NCI-H2029 treated with DMSO at 0.1 percent for 48 hours (cell line): Measurements from ENCODE around the gene GDI2.
A peak's percentile ranks its signal among the peaks of the same experiment; 100 is the strongest.
"Not testable (repeated sequence)": the region's sequence is repeated elsewhere in the genome, so short reads cannot be mapped to it uniquely, and the experiment has no call there.

ENCODE experiments used
- DNase-seq: peaks from one replicate; lab custom pipeline; 2025; lab: John Stamatoyannopoulos, UW

GDI2 gene

DNA sequence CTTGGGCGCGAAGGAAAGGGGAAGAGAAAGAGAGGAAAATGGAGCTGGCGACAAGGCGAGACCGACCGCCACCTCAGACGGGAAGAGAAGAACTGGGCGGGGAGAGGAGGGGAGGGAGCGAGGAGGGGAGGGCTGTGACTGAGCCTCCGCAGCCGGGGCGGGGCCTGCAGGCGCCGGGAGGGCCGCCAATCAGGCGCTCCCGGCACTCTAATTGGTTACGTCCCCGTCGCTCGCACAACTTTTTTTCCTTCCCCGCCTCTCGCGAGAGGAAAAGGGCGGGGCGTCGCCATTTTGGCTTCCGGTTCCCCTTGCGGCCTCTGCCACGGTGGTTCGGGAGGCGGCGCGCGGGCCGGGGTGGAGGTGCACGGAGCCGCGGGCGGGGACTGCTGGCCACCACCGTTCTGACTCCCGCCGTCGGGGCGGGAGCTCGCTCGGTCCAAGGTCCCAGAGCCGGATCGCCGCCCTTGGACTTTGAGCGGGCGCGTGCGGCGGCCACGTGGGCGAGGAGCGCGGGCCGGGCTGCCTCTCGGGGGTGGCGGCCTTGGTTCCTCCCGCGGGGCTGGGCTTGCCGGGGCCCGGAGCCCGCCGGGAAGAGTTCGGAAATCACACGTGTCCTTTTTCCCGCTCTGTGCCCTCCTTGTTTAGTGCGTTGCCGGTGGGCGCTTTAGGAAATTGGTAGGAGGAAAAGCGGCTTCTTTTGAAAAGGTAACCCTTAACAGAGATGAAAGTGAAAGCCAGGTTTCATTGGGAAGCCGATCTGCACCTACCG is at the start of gene GDI2:
Gene GDI2 (minus strand): TSS at position 94 of the 769 bp plus-strand sequence. CDS start 176 bp downstream, outside the sequence.
- peak; percentile 29 for DNase-seq

DNA sequence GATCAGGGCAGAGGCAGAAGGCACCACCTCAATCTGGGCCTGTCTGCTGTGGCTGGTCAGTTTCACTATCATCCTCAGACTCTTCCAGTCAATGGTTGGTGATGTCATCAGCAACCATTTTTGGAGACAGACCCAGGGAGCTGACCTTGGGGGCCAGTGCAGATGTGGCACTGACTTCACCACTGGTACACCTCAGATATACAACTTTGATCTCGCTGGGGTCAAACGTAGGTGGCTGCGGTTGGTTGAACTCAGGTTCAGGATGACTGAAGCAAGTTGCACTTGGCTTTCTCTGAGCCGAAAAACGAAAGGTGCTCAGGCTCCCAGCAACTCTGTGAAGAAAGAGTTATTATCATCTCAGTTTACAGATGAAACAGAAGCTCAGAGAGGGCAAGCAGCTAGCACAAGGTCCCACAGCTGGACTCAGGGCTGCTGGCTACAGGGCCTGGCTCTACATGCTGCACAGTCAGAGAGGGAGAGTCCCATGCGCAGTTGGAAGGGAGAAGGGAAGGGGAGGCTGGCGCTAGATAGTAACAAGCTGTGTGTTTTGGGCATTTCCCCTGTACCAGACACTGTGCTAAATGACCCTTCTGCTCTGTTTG is 49.2 kb upstream of the GDI2 start:
- DNase-seq, result no peak

DNA sequence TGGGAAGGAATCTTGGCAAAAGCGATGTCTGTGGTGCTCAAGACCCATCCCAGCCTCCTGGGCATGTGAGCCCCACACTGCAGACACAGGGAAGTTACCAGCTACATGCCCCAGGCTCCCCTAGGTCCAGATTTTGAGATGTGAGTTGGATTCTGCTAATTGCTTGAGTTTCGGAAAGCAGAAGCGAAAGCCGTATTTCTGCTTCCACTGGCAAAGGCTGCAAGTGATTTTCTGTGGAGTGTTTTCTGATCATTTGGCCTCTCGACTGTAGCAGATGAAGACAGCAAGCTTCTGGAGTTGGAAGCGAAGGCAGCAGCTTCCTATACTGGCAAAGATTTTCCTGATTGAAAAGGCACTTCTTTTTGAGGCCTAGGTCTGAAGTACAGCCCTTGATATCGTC is 46.8 kb upstream of the GDI2 start:
- DNase-seq, result no peak

DNA sequence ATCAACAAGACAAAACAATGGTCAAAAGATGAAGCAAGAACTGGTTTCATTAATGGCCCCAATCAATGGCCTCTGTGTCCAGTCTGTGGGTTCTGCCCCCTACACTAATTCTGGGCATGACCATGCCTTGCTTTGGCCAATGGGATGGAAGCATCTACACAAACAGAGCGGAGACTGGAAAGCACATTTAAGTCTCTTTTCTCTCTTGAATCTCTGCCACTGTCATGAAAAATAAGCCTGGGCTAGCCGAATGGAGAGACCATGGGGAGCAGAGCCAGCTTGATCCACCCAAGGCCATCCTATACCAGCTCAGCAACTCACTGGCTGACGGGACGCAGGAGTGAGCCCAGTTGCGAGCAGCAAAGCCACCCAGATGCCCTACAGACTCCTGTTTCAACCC is 45.6 kb upstream of the GDI2 start:
- no peak for DNase-seq

DNA sequence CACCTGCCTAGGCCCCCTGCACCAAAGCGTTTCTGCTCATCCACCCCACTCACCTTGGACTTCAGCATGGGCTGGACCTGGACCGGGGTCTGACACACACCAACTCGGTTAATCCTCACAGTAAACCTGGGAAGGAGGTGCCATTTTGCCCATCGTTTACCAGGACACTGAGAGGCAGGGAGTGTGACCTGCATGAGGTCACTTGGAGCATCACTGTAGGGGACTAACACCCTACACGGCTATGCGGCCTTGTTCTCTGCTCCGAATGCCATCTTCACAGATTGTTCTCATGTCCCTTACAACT is 43.4 kb upstream of the GDI2 start:
- no peak for DNase-seq

DNA sequence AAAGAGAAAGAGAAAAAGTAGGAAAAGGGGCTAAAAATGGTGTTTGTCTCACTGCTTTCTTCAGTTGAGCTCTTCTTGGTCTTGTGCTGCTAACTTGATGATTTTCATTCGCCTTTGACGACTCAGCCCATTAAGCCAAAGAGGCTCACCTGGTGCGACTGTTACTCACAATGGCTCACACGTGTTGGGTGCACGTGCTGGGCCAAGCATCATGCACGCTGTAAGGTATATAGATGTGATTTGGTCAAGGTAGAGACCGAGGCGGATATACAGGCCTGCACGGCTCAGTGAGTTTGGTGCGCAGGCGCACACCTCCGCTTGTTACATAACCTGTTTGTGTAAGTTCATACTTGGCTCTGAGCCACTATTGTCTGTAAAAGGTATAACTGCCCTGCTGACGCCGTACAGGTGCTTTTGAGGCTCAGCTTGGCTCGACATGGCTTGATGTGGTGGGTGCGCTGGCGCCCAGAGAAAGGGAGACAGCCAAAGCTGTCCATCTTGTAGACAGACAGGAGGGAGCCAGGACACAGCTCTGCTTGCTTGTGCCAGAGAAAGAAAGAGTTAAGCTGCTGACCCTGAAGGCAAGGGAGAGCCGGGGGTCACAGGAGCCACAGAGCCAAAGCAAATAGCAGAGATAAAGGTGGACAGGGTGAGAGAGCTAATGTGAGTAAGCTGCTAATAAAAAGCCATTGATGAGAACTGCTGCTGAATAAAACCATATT is 42.9 kb upstream of the GDI2 start:
- no peak for DNase-seq

DNA sequence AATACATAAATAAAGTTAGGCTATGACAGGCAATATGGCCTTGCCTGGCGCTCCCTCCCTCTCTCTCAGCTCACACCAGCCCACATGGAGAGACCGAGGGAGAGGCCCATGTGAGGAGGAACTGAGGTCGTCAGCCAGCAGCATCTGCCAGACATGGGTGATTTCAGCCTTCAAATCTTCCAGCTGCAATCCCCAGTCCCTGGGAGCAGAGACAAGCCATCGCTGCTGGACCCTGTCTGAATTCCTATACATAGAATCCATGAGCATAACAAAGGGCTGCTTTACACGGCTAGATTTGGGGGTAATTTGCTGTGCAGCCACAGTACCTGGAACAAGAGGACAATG is 40.9 kb upstream of the GDI2 start:
- DNase-seq, result no peak

DNA sequence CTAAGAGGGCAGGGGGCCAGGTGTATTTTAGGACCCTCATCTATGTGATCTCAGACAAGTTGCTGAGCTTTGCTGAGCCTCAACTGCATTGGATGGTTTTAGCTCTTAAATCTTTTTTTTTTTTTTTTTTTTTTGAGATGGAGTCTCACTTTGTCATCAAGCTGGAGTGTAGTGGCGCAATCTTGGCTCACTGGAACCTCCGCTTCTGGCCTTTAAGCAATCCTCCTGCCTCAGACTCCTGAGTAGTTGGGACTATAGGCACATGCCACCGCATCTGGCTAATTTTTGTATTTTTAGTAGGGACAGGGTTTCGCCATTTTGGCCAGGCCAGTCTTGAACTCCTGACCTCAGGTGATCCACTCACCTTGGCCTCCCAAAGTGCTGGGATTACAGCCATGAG is 33.4 kb upstream of the GDI2 start:
- DNase-seq, result not testable (repeated sequence)

DNA sequence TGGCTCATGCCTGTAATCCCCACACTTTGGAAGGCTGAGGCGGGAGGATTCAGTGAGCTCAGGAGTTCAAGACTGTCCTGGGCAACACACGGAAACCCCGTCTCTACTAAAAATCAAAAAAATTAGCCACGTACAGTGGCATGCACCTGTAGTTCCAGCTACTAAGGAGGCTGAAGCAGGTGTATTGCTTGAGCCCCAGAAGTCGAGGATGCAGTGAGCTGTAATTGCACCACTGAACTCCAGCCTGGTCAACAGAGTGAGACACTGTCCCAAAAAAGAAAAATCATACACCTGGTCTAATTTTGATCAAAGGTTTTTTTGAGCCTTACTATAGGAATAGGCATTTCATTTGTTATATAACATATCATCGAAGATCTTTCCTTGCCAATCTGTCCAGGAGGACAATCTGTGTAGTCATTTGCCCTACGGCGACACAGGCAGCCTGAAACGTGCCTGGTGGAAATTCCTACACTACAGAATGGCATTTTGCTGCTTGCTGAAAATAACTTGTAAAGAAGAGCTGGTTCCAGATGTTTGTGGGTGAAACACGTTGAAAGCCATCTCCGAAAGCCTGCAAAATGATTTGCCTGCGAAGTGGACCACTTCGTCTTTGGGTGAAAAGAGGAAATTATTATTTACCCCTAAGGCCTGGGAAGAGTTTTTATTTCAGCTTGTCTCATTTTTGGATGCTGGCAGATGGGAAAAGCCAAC is 31.3 kb upstream of the GDI2 start:
- DNase-seq, result no peak

DNA sequence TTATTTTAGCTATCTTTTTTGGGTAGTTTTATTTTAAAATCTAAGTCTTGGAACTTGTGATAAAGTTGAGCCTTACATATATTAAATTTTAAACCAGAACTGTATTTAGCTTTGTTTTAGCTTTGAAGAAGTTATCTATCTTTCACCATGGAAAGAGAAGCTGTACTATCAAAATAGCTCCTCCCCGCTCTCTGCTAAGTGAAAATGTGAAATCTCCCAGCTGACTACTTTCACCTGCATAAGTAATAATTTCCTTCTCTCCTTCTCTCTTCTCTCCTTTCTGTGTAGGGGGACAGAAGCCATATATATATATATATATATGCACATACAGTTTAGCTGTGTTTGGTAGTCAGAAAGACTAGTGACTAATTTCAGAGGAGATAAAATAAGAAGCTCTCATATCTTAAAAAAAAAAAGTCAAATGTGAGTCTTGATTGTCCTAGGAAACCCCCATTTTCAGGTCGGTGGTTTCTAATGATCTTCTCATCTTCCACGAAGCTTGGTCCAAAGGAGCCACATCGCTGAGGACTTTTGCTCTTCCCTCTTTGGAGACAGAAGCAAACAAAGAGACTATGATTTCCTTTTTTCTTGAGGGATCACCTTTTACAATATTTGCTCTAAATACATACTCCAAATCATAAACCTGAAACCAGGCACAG is 30.6 kb upstream of the GDI2 start:
- no peak for DNase-seq

DNA sequence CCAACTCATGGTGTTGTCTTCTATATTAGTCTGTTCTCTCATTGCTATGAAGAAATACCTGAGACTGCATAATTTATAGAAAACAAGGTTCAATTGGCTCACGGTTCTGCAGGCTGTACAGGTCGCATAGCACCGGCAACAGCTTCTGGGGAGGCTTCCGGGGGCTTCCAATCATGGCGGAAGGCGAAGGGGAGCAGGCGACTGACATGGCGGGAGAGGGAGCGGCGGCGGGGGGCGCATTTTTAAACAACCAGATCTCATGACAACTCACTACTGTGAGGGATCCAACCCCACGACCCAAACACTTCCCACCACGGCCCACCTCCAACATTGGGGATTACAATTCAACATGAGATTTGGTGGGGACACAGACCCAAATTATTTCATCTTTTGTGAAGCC is 28.7 kb upstream of the GDI2 start:
- DNase-seq, result no peak

DNA sequence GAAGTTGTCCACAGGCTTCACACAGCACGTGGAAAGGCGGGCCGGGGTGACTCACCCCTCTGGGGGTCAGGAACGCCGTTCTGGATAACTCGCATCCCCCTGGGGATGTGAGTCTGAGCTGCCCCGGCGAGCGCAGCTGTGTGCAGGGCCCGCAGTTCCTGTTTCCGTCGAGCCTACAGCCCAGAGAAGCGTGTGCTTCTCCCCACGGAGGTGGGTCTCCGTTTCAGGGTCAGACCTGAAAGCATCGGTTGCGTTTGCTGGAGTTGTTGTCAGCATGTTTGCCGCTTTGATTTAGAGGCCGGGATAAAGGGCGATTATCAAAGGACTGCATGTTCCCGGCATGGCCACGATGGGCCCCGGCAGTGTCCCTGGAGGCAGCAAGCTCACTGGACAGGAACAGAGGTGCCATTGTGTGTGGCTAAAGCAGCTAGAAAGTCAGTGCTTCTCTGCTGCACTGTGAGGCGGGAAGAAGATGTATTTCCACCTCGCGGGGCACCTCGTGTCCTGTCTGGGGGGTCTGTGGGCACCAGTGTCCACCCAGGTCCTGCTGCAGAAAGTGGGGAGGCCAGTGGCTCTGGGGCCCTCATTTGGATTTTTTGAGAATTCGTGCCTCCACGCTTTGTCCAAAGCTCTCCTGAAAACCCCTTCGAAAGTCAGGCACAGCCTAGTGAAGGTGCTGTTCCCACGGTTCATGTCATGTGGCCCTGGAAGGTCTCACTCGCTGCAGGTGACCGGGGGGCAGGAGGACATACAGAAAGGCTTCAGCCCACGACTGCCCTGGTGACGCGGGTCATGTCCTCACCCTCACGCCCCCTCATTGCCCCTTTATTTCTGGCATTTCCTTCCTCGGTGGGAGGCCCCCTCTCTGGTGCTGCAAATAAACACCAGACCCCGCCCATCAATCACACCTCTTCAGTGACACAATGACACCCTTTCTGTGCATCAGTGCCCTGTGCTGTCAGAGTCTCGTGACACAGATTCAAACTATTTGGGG is 27.4 kb upstream of the GDI2 start:
- DNase-seq, result no peak

DNA sequence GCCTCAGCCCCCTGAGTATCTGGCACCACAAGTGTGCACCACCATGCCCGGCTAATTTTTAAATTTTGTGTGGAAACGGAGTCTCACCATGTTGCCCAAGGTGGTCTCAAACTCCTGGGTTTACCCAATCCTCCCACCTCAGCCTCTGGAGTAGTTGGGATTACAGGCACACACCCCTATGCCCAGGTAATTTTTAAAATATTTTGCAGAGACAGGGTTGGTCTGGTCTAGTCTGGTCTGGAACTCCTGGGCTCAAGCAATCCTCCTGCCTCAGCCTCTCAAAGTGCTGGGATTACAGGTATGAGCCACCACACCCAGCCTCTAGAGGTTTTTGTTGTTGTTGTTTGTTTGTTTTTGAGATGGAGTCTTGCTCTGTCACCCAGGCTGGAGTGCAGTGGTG is 22.9 kb upstream of the GDI2 start:
- not testable (repeated sequence) for DNase-seq

DNA sequence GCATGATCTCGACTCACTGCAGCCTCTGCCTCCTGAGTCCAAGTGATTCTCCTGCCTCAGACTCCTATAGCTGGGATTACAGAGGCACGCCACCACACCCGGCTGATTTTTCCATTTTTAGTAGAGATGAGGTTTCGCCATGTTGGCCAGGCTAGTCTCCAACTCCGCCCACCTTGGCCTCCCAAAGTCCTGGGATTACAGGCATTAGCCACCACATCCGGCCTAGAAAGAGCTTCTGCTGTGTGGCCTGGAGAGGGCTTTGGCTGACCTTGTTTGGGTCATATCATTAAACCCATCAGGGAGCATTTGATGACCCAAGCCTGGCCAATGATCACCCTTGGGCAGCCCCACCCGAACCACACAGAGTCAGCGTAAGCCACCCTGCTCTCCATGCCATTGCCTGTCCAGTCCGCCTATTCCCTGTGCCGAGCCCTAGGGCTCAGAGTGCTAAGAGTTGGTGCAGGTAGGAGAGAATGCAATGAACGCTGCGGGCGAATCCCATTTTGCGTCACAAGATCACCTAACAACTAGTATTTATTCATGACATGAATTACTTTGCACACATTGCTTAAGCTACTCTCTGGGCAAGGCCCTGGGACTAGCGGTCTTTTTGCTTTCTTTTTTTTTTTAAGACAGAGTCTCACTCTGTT is 22.3 kb upstream of the GDI2 start:
- DNase-seq, result no peak

DNA sequence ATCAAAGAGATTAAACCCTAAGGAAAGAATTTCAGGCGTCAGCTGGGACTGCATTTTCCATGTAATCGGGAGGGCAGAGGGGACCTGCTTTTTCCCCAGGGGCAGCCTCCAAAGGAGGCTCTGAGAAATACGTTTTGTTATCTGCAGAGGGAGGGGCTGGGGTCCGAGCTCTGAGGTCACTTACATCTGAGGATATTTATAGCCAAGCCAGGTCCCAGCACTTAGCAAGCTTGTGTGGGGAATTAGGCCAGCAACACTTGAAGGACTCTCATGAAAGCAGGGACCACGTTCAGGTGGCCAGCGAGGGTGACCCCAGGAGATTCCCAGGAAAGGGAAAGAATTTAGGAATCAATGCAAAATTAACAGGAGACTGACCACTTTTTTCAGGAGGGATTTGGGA is 20.6 kb upstream of the GDI2 start:
- no peak for DNase-seq

DNA sequence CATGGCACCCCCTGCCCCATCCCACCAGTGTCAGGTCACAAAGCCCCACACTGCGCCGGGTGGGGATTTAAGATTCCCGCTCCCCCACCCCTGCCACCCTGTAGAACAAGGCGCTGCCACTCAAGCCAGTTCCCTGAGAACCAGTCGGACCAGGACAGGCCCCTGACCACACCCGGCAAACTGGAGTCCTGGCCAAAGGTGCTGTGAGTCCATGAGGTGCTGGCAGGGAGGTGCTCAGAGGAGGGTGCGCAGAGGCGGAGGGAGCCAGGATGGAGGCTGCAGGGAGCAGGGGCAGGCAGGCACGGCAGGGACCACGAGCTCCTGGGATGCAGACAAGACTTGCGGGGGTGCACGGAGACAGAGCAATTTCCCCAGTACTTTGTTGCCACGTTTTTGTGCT is 19.7 kb upstream of the GDI2 start:
- DNase-seq, result no peak

DNA sequence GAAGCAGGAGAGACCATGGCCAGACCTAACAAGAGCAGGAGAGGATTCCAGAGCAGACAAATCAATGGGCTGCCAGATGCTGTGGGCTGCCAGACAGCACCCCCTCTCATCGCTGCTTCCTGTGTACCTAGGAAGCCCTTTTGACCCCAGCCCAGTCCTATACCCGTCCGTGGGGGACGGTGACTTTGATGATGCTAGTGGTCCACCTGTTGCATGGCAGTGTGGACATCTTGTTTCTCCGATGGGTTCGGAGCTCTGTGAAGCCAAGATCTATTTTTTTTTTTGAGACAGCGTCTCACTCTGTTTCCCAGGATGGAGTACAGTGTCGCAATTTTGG is 18.2 kb upstream of the GDI2 start:
- DNase-seq, result no peak

DNA sequence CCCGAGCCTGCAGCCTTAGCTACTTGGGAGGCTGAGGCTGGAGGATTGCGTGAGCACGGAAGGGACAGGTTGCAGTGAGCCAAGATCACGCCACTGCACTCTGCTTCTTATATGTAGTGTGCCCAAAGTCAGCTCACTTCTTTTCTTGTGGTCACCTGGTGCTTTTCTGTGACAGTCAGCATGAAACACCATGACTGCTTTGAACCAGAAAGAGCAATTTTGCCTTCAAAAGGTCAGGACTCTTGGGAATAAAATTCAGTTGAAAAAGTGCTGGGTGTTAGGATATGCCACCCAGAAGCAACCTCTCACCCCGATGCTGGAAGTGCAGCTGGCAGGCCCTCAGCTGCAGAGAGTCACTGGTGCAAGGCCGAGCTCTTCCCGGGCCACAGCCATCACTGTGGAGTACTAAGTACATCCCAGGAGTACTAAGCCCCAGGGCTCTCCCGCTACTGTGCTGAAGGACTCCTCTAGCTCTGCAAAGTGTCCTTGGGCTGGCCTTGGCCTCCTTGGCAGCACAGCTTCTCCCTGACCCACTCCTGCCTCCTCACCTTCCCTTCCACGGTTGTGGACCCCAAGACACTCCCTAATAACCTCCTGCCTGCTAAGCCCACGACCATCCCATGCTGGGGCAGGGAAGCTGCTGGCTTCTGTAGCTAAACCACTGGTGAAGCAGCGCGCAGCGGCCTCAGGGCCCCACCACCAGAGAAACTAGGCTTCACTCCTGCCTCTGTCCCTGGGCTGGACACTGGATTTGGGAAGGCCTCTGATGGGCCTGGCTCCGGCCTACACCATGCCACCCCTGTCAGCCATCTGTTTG is 17.6 kb upstream of the GDI2 start:
- no peak for DNase-seq

DNA sequence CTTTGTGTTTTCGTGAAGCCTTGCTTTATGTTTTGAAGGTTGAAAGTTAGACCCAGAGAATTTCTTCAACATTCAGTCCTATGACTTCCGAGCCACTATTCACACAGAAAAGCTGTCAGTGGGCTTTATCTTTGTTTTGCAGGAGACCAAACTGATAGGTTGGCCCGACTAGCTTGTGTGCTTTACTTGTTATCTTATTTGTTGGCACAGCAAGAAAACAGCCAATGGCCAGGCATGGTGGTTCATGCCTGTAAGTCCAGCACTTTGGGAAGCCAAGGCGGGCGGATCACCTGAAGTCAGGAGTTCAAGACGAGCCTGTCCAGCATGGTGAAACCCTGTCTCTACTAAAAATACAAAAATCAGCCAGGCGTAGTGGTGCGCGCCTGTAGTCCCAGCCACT is 16.0 kb upstream of the GDI2 start:
- DNase-seq, result no peak

DNA sequence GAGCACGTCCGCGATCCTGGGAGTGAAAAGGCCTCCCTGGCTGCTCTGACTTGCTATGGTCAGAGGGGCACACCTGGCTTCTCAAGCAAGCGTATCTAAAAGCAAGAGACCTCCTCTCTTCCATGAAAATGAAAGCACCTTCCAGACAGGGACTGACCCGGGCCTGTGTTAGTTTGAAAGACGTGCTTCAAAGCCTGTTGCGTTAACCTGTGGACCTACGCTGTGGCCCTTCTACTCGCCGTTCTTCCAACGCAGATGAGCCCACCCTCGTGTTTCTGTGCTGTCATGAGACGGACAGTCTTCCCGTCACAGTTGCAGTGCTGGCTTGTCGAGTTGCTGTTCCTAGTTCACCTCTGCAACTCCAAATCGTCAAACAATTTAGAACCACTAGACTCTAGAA is 15.5 kb upstream of the GDI2 start:
- no peak for DNase-seq
